Astrocyte of the spinal cord (primary cell): ENCODE data around the gene RFWD3.

Source experiments
- DNase-seq: peaks from one replicate; pipeline ENCODE4 v3.0.0; 2011; ENCODE audit warnings: low read depth, low spot score
- H3K4me3 ChIP-seq: 2 replicates; pipeline ENCODE4 v1.5.1; 2011; ENCODE audit warnings: low read depth, mild to moderate bottlenecking, low read length, moderate library complexity
- CTCF ChIP-seq: IDR thresholded peaks from 2 replicates; pipeline ENCODE4 v1.5.1; 2012; ENCODE audit warnings: low read depth, mild to moderate bottlenecking, low read length, inconsistent platforms
- in situ Hi-C: cut with HindIII; loops from 2 replicates; pipeline ENCODE4 v1.10.0; 2017; ENCODE audit warnings: low sequenced_read_pairs

RFWD3 gene

GRCh38 chr16:74667255-74667700 is 601 bp upstream of the RFWD3 start:
- peak; percentile 36 for DNase-seq
- TF ChIP-seq CTCF, result no peak
- H3K4me3 ChIP-seq, result peak overlapping the region; percentile 87
- in situ Hi-C loops, result no loop called here

- no peak for TF ChIP-seq CTCF
- no peak for DNase-seq
- in situ Hi-C loops, result no loop called here
- H3K4me3 ChIP-seq, result peak overlapping the region; percentile 87
Observed at GRCh38 chr16:74666010-74666421, 661 bp downstream of the RFWD3 start.

GRCh38 chr16:74661064-74661463 is 5.6 kb downstream of the RFWD3 start:
- in situ Hi-C loops, result no loop called here
- TF ChIP-seq CTCF, result no peak
- no peak overlapping the region for H3K4me3 ChIP-seq
- no peak for DNase-seq

- no peak for TF ChIP-seq CTCF
- no peak overlapping the region for H3K4me3 ChIP-seq
- in situ Hi-C loops, result no loop called here
- DNase-seq, result no peak
Observed at GRCh38 chr16:74660383-74660782, 6.3 kb downstream of the RFWD3 start.

- no peak for TF ChIP-seq CTCF
- no peak for DNase-seq
- in situ Hi-C loops, result no loop called here
- H3K4me3 ChIP-seq, result no peak overlapping the region
Observed at GRCh38 chr16:74659041-74659440, 7.6 kb downstream of the RFWD3 start.

- in situ Hi-C loops, result no loop called here
- H3K4me3 ChIP-seq, result no peak overlapping the region
- no peak for TF ChIP-seq CTCF
- no peak for DNase-seq
Observed at GRCh38 chr16:74657870-74658642, 8.6 kb downstream of the RFWD3 start.
